GM18517 (cell line): ENCODE results near the gene RNF112.

Source experiments
- ATAC-seq: cut with Tn5 transposase; IDR thresholded peaks from one replicate; pipeline ENCODE4 v1.9.1; 2021; ENCODE audit warnings: mild to moderate bottlenecking, moderate library complexity; ENCODE audit not compliant: unreplicated experiment

Gene RNF112, protein sequence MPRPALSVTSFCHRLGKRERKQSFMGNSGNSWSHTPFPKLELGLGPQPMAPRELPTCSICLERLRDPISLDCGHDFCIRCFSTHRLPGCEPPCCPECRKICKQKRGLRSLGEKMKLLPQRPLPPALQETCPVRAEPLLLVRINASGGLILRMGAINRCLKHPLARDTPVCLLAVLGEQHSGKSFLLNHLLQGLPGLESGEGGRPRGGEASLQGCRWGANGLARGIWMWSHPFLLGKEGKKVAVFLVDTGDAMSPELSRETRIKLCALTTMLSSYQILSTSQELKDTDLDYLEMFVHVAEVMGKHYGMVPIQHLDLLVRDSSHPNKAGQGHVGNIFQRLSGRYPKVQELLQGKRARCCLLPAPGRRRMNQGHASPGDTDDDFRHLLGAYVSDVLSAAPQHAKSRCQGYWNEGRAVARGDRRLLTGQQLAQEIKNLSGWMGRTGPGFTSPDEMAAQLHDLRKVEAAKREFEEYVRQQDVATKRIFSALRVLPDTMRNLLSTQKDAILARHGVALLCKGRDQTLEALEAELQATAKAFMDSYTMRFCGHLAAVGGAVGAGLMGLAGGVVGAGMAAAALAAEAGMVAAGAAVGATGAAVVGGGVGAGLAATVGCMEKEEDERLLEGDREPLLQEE

DNA sequence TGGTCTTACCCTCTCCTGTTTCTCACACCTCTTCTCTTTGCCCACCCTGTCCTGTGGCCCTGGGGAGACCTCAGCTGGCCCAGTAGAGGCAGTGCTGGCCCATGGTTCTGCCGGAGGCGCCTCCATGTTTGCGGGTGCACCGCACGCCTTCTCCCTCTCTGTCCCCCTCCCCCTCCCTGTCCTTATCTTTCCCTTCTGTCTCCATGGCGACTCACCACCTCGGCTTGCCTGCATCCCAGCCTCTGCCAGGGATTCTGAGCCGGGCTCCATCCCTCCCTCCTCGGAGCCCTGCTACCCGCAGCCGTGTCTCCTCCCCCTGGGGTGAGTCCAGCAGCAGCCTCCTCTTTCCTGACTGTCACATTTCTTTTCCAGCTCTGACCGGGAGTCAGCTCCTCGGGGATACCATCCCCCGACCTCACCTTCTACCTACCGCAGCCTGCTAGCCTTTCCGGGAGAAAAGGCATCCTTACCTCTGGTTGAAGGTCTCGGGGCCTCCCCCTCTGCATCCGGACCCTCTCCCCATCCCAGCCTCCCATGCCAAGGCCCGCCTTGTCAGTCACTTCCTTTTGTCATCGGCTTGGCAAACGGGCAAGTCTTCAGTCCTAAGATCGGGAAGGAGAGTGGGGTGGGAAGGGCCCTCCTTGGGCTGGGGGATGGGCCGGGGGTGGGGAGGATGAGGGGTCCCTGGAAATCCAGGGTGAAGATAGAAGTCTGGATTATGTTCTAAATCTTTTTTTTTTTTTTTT lies at the start of gene RNF112:
Gene RNF112, plus strand, starts transcription at position 358 of the 746 bp plus-strand sequence. Its CDS starts 177 bp downstream, at position 535.
- ATAC-seq = no peak

DNA sequence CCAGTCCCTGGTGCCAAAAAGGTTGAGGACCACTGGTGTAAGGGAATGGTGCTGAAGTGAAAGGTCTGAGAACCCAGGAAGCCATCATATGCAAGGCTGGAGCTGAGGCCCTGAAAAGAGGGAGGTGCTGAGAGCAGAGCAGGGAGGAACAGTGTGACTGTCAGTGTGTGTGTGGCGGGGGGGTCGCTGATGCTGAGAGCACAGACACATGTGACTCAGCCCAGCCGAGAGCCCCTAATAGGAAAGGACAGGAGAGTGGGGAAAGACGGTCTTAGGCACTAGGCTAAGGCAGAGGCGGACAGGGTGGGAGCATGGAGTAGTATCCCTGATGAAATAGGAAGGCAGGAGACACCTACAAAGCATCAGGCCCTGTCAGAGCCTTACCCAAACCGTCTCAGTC lies 49.7 kb upstream of the RNF112 start:
- no peak for ATAC-seq

DNA sequence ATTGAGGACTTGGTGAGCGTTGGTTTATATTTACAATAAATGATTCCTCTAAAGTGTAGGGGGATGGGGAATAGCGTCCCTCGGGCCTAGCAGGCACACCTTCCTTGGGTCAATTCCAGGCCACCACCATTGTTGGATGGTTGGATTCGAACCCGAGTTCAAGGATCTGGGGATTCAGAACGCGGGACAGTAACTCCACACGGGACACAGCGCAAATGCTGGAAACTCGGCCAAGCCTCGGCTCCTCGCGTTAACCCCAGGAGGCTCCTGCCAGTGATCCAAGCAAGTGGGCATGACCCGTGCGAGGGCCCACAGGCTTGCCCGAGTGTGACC lies 49.1 kb upstream of the RNF112 start:
- no peak for ATAC-seq

DNA sequence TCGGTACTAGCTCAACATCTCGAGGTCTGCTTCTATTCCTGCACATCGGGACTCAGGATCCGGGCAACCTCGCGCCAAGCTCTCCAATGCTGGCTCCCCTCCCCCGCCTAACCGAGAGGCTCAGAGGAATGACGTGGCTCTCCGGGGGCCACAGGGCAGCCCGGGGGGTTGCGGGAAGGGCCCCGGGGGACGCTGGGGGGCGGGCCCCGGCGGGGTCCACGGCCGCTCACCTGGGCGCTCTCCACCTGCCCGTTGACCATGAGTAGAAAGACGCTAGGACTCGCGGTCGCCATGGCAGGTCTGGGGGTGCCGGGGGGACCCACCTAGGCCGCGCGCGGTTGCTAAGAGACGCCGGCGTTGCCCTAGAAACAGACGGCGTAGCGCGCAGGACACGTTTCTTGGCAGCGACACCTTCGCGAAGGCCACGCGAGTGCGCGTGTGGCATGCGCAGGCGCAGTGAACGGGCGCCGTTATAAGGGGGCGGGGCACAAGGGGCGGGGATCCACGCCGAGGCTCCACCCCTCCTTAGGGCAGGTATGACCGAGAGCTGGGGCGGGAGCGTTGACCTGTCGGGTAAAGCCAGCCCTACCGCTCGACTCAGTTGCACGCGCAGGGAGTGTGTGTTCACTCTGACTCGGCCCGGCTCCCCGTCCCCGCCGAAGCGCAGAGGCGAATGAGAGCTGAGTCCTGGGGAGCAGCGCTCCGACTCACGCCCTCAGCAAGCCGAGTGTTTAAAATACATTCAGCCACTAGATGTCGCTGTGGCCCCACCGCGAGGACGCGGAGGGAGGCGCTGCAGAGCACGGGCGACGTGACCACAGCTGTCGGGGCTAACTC lies 48.5 kb upstream of the RNF112 start, which contains the start of gene B9D1:
Gene B9D1, minus strand, starts transcription at position 447 of the 837 bp plus-strand sequence. Its CDS starts 154 bp downstream, at position 293.
- ATAC-seq = peak; percentile 82

DNA sequence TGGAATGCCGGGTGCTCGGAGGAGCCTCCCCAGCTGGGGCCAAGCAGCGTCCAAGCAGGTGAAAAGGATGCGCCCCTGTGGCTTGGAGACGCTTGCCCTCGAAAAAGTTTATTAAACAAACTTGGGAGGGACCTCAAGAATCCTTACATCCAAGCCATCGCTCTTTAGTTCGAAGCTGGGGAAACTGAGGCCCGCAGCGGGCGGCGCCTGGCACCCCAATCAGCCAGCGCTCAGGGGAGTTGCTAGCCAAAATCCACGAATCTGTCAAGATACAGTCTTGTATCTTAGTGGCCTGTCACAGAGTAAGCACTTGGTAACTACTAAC lies 48.0 kb upstream of the RNF112 start:
- no peak for ATAC-seq

DNA sequence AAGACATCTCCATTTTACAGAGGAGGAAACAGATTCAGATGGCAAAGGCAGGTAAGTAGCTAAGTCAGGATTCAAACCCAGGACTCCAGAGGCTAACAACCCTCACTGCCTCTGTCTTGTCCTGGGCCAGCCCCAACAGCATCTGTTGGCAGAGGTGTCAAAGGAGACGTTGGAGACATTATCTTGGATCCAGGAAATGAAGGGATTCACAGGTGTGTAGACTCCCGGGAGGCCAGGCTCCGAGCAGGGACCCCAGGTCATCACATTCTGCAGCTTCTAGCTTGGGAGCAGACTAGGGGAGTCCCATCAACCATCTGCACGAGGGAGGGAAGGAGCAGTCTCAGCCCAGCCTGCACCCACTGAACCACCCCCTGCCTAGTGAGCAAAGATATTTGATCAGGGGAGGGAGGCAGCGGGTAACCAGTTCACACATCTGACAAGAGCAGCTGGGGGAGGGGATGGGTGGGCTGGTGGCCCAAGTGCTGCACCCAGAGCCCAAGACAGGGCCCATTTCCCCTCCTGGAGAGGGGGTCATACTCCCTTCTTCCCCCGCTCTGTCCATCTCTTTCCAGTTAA lies 47.5 kb upstream of the RNF112 start:
- no peak for ATAC-seq

DNA sequence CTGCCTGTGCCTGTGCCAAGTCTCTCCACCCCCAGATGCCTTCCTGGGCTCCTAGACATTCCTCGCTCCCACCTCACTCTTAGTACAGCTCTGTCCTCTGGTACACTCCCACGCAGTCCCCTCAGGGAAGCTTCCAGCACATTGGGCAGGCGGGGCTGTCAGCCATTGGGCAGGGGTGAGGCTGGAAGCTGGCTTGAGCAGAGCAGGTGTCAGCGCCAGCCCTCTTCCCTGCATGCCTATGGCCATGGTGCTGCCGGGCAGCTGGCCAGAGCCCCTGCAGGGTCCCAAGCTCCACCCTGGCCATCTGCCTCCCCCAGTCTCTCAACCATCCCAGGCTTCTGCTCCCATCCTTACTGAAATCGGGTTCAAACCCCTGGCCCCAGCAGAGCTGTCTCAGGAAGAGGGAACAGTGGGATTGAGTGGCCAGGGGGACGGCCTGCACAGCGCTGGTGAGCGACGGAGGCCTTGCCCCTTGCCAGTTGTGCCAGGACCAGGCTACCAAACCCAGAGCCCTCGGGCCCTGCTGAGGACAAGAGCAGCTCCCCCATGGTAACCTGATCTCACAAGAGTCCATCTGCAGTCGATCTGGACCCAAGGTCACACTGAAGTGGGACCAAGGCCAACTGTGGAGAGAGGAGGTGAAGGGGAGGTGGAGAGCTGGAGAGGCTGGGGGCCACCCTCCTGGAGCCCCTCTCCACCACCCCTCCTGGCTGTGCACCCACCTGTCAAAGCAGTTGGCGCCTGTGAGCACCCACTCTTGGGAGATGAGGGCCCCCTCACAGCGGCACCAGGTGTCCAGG lies 46.1 kb upstream of the RNF112 start:
- ATAC-seq = no peak

DNA sequence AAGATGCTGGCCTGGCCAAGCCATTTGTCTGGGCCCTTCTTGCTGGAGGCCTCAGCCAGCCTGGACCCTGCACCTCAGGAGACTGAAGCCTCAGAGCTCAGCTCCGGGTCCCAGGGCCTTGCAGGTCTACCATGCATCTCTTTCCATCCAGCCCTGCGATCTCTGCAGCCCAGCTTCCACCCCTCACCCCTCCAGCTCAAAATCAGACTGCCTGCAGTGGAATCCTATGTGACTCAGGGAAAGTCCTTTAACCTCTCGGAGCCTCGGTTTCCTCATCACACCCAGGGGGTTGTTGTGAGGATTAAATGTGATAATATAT lies 45.6 kb upstream of the RNF112 start:
- no peak for ATAC-seq

DNA sequence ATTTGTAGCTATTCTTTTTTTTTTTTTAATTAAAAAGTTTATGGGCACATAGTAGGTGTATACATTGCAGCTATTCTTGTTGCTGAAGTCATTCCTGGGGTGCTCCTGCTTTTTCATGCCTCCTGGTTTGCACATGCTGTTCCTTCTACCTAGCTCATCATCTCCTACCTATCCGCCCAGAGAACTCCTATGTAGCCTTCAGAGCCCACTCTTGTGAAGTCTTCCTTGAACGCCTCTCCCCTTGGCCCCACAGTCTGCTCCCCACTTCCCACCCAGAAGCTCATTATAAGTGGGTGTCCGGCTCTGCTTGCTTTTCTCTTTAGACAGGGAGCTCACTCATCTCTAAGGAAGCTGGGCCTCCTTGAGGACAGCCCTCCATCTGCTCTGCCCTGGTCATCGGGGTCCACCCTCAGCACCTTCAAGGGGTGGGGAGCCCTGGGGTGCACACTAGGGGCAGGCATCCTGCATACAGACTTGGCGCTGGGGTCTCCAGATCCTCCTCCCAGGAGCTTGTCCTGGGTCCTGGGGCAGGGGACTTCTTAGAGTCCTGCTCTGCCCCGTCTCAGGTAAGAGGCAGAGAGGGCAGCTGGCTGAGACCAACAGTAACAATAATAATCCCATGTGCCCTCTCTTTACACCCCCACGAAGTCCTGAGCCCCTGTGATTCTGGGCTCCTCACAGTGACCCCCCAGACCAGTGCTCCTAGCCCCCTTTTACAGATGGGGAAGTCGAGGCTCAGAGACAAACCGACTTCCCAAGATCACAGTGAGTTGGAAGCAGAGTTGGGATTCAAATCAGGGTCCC lies 45.0 kb upstream of the RNF112 start:
- ATAC-seq = no peak

DNA sequence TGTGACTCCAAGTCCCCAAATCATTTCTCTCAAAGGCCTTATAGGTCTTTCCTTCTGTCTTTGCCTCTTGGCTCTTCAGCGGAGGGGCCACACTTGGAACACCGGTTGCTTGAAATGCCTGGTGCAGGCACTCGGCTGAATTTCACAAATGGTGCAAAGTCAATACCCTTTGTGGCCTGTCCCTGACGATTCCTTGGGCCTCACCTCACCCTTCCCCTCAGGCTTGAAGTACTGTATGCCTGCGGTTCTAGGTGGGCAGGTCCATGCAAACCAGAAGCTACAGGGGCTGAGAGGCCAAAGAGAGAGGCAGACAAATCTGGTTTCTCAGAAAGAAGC lies 44.4 kb upstream of the RNF112 start:
- no peak for ATAC-seq

DNA sequence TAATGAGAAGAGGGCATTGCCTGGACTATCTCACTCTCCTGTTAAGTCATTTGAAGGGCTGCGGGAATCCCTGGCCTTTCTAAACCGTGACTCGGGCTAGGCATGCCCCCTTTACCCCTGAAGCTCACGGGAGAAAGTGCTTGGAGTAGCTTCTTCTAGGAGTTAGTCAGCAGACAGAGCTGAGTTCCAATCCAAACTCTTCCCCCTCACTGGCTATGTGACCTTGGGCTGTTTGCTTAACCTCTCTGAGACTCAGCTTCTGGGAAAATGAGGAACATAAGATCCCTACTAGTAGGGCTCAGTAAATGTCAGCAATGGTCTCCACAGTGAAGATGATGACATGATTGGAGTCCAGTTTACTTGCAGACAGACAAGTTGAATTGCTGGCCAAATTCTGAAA lies 42.8 kb upstream of the RNF112 start:
- ATAC-seq = no peak

DNA sequence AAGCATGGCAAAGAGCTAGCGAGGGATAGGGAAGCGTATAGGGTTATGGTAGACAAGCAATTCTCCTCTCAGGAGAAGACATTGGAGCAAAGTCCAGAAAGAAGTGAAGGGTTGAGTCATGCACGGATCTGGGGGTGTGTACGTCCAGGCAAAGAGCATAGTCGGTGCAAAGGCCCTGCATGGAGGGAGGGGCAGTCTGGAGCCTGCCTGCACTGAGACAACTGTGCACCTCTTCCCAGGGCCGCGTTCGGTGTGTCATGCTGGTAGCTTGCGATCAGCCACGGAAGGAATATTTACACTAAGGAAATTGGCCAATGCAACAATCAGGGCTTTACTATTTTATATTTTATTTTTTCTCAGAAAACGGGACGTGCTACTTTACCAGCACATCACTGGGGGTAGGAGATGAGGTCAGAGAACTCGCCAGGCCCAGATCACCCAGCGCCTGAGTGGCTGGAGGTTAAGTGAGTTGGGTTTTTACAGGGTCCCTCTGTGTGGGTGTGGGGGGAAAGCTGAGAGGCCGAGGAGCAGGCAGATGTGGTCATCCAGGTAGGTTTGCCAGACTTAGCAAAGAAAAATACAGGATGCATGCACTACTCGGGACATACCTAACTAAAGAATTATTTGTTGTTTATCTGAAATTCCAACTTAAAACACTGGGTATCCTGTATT lies 41.8 kb upstream of the RNF112 start:
- ATAC-seq = no peak

DNA sequence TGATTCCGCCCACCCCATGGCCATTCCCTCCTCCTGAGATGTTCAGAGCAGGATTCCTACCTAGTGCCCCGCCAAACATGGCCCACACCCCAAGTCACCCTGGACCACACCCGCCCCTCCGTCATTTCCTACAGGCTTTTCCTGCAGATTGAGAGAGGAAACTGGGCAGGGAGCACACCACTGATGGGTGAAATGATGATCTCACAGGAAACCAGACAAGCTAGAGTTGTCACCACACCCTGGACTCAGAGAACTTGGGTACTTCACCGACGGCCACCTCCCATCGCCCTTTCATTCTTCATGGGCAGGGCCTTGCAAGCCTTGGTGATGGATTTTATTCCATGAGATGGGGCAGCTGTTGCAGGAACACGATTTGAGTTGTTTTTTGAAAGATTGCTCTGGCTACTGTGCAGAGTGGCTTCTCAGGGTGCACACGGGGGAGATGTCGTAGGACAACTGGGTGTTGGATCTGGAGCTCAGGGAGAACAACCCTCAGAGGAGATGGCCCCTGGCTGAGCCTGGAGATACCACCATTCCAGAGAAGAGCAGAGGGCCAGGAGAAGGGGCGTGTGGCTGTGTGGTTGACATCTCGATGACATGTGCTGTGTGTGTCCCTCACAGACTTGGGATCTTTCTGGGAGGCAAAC lies 41.1 kb upstream of the RNF112 start:
- no peak for ATAC-seq

DNA sequence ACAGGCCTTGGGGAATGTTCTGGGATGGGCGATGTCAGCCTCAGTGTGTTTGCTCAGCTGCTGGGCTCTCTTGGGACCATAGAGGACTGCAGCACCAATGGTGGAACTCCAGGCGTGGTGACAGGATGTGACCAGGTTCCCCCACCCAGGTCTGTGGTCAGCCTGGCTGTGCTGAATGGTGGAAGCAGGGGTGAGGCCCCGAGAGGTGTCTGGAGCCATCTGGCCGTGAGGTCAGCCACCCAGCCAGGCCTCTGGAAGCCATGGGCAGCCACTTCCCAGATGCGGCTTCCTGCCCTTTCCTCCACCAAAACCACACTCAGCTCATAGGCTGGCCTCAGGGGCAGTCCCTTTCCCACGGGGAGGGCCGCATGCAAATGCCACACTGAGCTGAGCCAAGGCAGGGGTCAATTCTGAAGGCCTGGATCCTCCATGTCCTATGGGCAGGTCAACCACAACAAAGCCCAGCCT lies 40.5 kb upstream of the RNF112 start:
- no peak for ATAC-seq

DNA sequence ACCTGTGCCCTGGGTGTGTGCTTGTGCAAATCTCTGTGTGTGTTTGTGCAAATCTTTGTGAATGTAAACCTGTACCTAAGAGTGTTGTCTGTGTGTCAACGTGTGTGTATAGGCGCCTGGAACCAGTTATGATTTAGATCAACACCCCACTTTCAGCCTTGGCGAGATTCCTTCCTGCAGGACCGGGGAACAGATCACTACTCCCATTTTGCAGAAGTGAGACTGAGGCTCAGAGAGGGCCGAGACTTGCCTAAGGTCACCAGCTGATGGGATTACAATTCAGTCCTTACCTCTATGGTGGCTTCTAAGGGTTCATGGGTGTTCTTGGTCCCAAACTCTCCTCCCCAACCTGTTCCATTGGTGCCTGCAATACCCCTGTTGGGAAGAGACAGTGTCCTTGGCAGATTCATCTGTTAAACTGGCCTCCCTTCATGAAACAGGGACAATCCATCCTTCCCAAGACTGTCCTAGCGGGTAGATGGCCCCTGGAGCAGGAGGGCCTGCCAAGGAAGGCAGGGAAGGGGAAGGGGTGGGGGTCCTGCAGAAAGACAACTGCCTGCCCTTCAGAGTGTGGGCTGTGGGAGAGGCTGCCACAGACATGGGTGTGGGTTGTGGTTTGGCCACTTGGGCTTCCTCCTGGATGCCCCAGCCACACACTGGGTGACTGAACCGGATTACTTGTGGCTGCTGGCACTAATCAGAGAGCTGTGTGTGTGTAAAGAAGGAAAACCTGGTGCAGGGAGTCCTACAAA lies 39.6 kb upstream of the RNF112 start:
- ATAC-seq = no peak

DNA sequence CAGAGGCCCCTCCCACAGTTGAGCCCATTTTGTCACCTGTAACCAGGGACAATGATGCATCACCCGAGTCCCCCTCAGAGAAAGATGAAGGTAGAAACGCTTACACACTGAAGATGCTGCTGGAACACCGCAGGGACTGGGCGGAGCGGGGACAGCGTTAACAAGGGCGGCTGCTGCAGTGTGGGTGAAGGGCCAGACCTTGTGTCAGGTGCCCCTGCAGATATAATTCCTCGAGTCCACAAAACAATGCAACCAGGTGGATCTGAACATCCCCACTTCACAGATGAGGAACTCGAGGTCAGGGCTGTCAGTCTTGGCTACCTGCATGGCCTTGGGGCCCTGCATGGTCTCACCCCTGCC lies 39.0 kb upstream of the RNF112 start:
- ATAC-seq = no peak

DNA sequence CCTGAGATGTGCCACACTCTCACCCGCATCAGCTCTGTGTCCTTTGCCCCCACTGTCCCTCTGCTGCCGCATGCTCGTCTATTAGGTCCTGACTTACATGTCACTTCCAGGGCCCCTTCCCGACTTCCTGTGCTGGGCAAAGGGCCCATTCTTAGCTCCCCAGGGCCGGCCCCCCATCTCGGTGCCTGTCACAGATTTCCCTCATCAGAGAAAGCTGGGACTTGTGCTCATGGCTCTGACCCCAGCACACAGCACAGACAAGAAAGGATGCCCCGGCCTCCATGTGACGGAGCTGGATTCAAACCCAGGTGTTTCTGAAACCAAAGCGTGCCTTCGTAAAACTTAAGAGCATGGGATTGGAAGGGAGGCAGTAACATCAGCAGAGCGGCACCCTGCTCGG lies 38.6 kb upstream of the RNF112 start:
- ATAC-seq = no peak
